Naive thymus-derived CD4-positive, alpha-beta T cell (primary cell): Measurements from ENCODE around the gene CTSA. TPM values are rescaled to one million over a fixed set of nuclear protein-coding genes. Genes with fewer than 3 reads are reported as not detected.
A peak's percentile ranks its signal among the peaks of the same experiment; 100 is the strongest.

Experiments
- ATAC-seq: fragments of 150-1000 bp; cut with Tn5 transposase; 2 replicates; pipeline ENCODE4 v1.10.0; 2021; ENCODE audit warnings: mild to moderate bottlenecking, moderate library complexity
- CTCF ChIA-PET: fragments of 350-600 bp; sonication (Branson Sonifier 250); formaldehyde crosslinking; loops from one replicate; lab custom pipeline; 2021; ENCODE audit warnings: antibody characterized with exemption; lab: Charles Lee
- POLR2A ChIA-PET: fragments of 350-600 bp; sonication (Branson Sonifier 250); formaldehyde crosslinking; loops from one replicate; lab custom pipeline; 2021; ENCODE audit warnings: antibody characterized with exemption, inconsistent platforms; lab: Charles Lee
- DNase-seq, 9 donors: peaks; one replicate each; pipeline versions ENCODE4 v3.0.0 to v3.0.0-alpha.2; 2020 to 2022; ENCODE audit warnings: mixed read lengths in 1 of 9
- H3K27ac ChIP-seq: one replicate; pipeline ENCODE4 v1.7.0; 2013; ENCODE audit warnings: mild to moderate bottlenecking, low read depth, low read length, moderate library complexity
- H3K27me3 ChIP-seq, 2 donors: one replicate each; pipeline ENCODE4 v1.7.0; 2013; ENCODE audit warnings: low read length in 2 of 2, mild to moderate bottlenecking in 2 of 2, moderate library complexity in 2 of 2; ENCODE audit not compliant: control insufficient read depth in 2 of 2, insufficient read depth in 2 of 2
- H3K36me3 ChIP-seq, 3 experiments: 1 replicate in 2 of 3; 2 replicates in 1 of 3; pipeline ENCODE4 v1.7.0; 2013; ENCODE audit warnings: low read length in 3 of 3, mild to moderate bottlenecking in 3 of 3, moderate library complexity in 1 of 3; ENCODE audit not compliant: insufficient read depth in 3 of 3, control insufficient read depth in 2 of 3
- H3K4me1 ChIP-seq, 2 donors: one replicate each; pipeline ENCODE4 v1.7.0; 2013; ENCODE audit warnings: low read length in 2 of 2, mild to moderate bottlenecking in 2 of 2, moderate library complexity in 1 of 2; ENCODE audit not compliant: control insufficient read depth in 2 of 2, insufficient read depth in 2 of 2
- H3K4me3 ChIP-seq: 2 replicates; pipeline ENCODE4 v1.7.0; 2013; ENCODE audit warnings: mild to moderate bottlenecking, low read length
- H3K9me3 ChIP-seq, 3 experiments: 1 replicate in 2 of 3; 2 replicates in 1 of 3; pipeline ENCODE4 v1.7.0; 2013; ENCODE audit warnings: low read length in 3 of 3; ENCODE audit not compliant: control insufficient read depth in 2 of 3
- H3K27ac Mint-ChIP-seq, 9 donors: one replicate each; pipeline ENCODE4 v1.8.0; 2020 to 2022; ENCODE audit warnings: mixed read lengths in 9 of 9, mild to moderate bottlenecking in 8 of 9, moderate library complexity in 5 of 9, inconsistent platforms in 2 of 9
- H3K27me3 Mint-ChIP-seq, 5 donors: one replicate each; pipeline ENCODE4 v1.8.0; 2021 to 2022; ENCODE audit warnings: mixed read lengths in 5 of 5, mild to moderate bottlenecking in 1 of 5
- H3K36me3 Mint-ChIP-seq, 5 donors: one replicate each; pipeline ENCODE4 v1.8.0; 2020 to 2022; ENCODE audit warnings: mixed read lengths in 5 of 5, mild to moderate bottlenecking in 3 of 5, inconsistent platforms in 1 of 5
- H3K4me1 Mint-ChIP-seq, 7 donors: one replicate each; pipeline ENCODE4 v1.8.0; 2020 to 2022; ENCODE audit warnings: mixed read lengths in 7 of 7, mild to moderate bottlenecking in 3 of 7, inconsistent platforms in 1 of 7
- H3K4me3 Mint-ChIP-seq, 10 donors: one replicate each; pipeline ENCODE4 v1.8.0; 2020 to 2022; ENCODE audit warnings: mild to moderate bottlenecking in 10 of 10, mixed read lengths in 10 of 10, moderate library complexity in 6 of 10, inconsistent platforms in 2 of 10
- H3K9me3 Mint-ChIP-seq, 11 donors: one replicate each; pipeline ENCODE4 v1.8.0; 2020 to 2022; ENCODE audit warnings: mixed read lengths in 11 of 11, mild to moderate bottlenecking in 4 of 11, inconsistent platforms in 1 of 11, moderate library complexity in 1 of 11
- intact Hi-C, 2 donors: fragments of 100-400 bp; cut with micrococcal nuclease; formaldehyde crosslinking; loops; one replicate each; pipeline ENCODE4 v1.15.1; 2023
- polyA plus RNA-seq, 2 donors: library from polyadenylated mRNA; unstranded; fragments of 300-500 nt; fragmentation: Illumina TruSeq; gene quantifications; one replicate each; pipeline ENCODE4 v1.2.3, GENCODE V29; 2021
- total RNA-seq, 6 experiments: library from RNA in 5 of 6; stranded (reverse) in 5 of 6; gene quantifications; 1 replicate in 5 of 6; 2 replicates in 1 of 6; pipeline ENCODE4 v1.2.3 and lab custom pipeline; 2021 to 2026

CTSA gene
- total and polyA plus RNA-seq, 7 experiments from 2014 or later: 59.6 to 151 (median 65.1) TPM

GRCh38 chr20:45853484-45853883 lies 37.7 kb upstream of the CTSA start:
- Mint-ChIP-seq H3K4me1 (peaks cover 15 to 58% (median 47%) of the 10 kb centered on the region in 7 donors), H3K27me3 (no peaks in the 10 kb centered on the region), H3K36me3 (peaks cover 5 to 36% (median 15%) of the 10 kb centered on the region in 5 donors), H3K9me3 (peaks cover 0 to 3% (median 0%) of the 10 kb centered on the region in 11 donors), H3K27ac (no peak overlapping the region), H3K4me3 (peak overlapping the region in 5 of 10 donors; percentile 25 to 51 (median 29))
- ATAC-seq (no peak), DNase-seq (no peak)
- Histone ChIP-seq H3K27me3 (no peaks in the 10 kb centered on the region), H3K36me3 (peaks cover 0 to 53% (median 9%) of the 10 kb centered on the region in 3 experiments), H3K9me3 (no peaks in the 10 kb centered on the region), H3K27ac (no peak overlapping the region), H3K4me3 (no peak overlapping the region), H3K4me1 (peaks cover 16 to 26% of the 10 kb centered on the region in 2 donors)
- POLR2A ChIA-PET: no interaction called here
- intact Hi-C loops: loop anchor here in 1 of 2 donors (10.0 kb wide), 1 partner anchor 439 kb away; the partner anchor contains the start of gene PIGT
- CTCF ChIA-PET: interaction anchor here (0.5 kb wide), 1 partner anchor 495 kb away, joined by 3 read pairs; no protein-coding TSS in a partner anchor

DNA sequence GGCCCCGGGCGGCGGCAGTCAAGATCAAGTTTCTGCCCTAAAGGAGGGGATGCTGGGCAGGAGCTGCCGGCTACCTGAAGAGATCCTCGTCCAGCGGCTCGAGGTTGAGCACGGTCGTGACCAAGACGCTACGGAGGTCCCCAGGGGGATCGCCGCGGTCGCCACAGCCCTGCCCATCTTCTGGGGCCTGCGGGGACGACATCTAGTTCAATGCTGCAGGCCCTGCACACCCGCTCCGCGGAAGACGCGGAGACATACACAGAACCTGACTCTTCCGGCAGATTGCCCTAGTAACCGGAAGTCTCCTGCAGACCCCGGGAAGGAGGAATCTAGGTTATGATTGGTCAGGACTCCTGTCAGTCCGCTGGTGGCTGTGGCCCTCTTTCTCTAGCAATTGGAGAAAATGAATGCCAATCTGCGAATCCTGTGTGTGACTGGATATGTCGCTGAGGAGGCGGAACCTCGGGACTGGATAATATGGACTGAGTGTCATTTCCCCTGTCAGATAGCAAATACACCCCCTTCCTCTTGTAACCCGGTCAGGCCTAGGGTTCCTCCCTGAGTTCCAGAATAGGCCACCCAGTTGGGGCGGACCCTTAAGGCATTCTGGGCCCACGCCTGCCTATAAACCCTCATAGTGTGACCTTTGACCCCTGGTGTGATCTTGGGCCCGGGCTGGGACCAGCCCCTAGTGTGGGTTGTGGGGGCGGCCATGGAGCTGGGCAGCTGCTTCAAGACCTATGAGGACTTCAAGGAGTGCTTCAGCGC lies 33.8 kb upstream of the CTSA start, which contains the start of the genes ACOT8 and ZSWIM3:
Gene ACOT8, minus strand, starts transcription at position 279 of the 768 bp plus-strand sequence. Its CDS starts 77 bp downstream, at position 202.
Gene ZSWIM3, plus strand, starts transcription at position 501 of the 768 bp plus-strand sequence. Its CDS starts 212 bp downstream, at position 713.
- Mint-ChIP-seq H3K9me3 (peaks cover 0 to 3% (median 0%) of the 10 kb centered on the region in 11 donors), H3K27ac (peak within 1 kb of the TSS; percentile 96 to 99 (median 98)), H3K36me3 (peaks cover 0 to 23% (median 16%) of the 10 kb centered on the region in 5 donors), H3K4me1 (peaks cover 23 to 76% (median 63%) of the 10 kb centered on the region in 7 donors), H3K27me3 (no peaks in the 10 kb centered on the region), H3K4me3 (peak within 1 kb of the TSS; percentile 95 to 98 (median 96))
- H3K27ac ChIP-seq: peak within 1 kb of the TSS; percentile 95
- ChIA-PET CTCF (no interaction called here), POLR2A (interaction anchor here (0.5 to 5.3 kb wide), 12 partner anchors 10 to 114 kb away, joined by 3 to 64 read pairs (median 5); partner anchors contain the start of genes CTSA, DNTTIP1, NEURL2 and PCIF1)
- intact Hi-C loops: loop anchor here (1.0 to 10.0 kb wide), 15 partner anchors 23 to 970 kb away; partner anchors contain the start of genes CTSA (in 2 of the 2), DNTTIP1 (in 2 of the 2), NEURL2 (in 2 of the 2) and UBE2C (in 2 of the 2)
- H3K27me3 ChIP-seq: no peaks in the 10 kb centered on the region
- H3K9me3 ChIP-seq: no peaks in the 10 kb centered on the region
- peaks cover 0 to 24% (median 9%) of the 10 kb centered on the region in 3 experiments for H3K36me3 ChIP-seq
- peaks cover 16 to 26% of the 10 kb centered on the region in 2 donors for H3K4me1 ChIP-seq
- peak within 1 kb of the TSS; percentile 94 for H3K4me3 ChIP-seq
- DNase-seq (peak; percentile 62 to 100 (median 97)), ATAC-seq (peak; percentile 99)

GRCh38 chr20:45857882-45858216 lies 33.3 kb upstream of the CTSA start:
- Mint-ChIP-seq H3K36me3 (peaks cover 0 to 20% (median 16%) of the 10 kb centered on the region in 5 donors), H3K27me3 (no peaks in the 10 kb centered on the region), H3K4me1 (peaks cover 23 to 74% (median 61%) of the 10 kb centered on the region in 7 donors), H3K27ac (peak overlapping the region; percentile 96 to 99 (median 98)), H3K9me3 (peaks cover 0 to 3% (median 0%) of the 10 kb centered on the region in 11 donors), H3K4me3 (peak overlapping the region; percentile 95 to 98 (median 96))
- peaks cover 0 to 21% (median 9%) of the 10 kb centered on the region in 3 experiments for H3K36me3 ChIP-seq
- ATAC-seq: peak; percentile 10
- CTCF ChIA-PET: no interaction called here
- no peaks in the 10 kb centered on the region for H3K9me3 ChIP-seq
- POLR2A ChIA-PET: interaction anchor here (0.5 to 5.3 kb wide), 10 partner anchors 9 to 114 kb away, joined by 3 to 64 read pairs (median 8); partner anchors contain the start of genes CTSA, DNTTIP1, NEURL2 and PCIF1
- H3K27ac ChIP-seq: peak overlapping the region; percentile 95
- intact Hi-C loops: loop anchor here (1.0 to 10.0 kb wide), 15 partner anchors 23 to 971 kb away; partner anchors contain the start of genes CTSA (in 2 of the 2), DNTTIP1 (in 2 of the 2), NEURL2 (in 2 of the 2) and UBE2C (in 2 of the 2)
- no peak for DNase-seq
- H3K4me3 ChIP-seq: peak overlapping the region; percentile 94
- peaks cover 16 to 26% of the 10 kb centered on the region in 2 donors for H3K4me1 ChIP-seq
- no peaks in the 10 kb centered on the region for H3K27me3 ChIP-seq

DNA sequence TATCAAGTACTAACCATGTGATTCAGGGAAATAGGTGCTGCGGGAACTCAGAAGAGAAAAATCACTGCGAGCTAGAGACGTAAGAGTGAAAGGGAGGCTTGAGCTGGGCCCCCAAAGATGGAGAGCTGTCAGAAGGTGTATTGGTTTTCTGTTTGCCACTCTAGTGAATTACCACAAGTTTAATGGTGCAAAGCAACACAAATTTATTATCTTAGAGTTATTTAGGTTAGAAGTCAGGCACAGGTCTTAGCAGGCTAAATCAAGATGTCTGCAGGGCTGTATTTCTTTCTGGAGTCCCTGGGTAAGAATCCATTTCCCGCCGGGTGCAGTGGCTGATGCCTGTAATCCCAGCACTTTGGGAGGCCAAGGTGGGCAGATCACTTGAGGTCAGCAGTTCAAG lies 31.2 kb upstream of the CTSA start:
- Histone ChIP-seq H3K27ac (no peak overlapping the region), H3K9me3 (no peaks in the 10 kb centered on the region), H3K4me3 (no peak overlapping the region), H3K27me3 (no peaks in the 10 kb centered on the region), H3K36me3 (peaks cover 0 to 5% (median 0%) of the 10 kb centered on the region in 3 experiments), H3K4me1 (peaks cover 16 to 20% of the 10 kb centered on the region in 2 donors)
- ATAC-seq (no peak), DNase-seq (no peak)
- Mint-ChIP-seq H3K36me3 (peaks cover 0 to 19% (median 11%) of the 10 kb centered on the region in 5 donors), H3K27me3 (no peaks in the 10 kb centered on the region), H3K4me3 (peak overlapping the region in 1 of 10 donors; percentile 56), H3K27ac (no peak overlapping the region), H3K9me3 (peaks cover 0 to 3% (median 0%) of the 10 kb centered on the region in 11 donors), H3K4me1 (peaks cover 16 to 56% (median 54%) of the 10 kb centered on the region in 7 donors)
- intact Hi-C loops: loop anchor here in 1 of 2 donors (5.0 to 10.0 kb wide), 2 partner anchors 445 to 973 kb away; partner anchors contain the start of genes PIGT and YWHAB
- ChIA-PET POLR2A (interaction anchor here (5.3 kb wide), 1 partner anchor 23 kb away, joined by 64 read pairs; the partner anchor contains the start of gene ZSWIM1), CTCF (no interaction called here)

- H3K4me3 Mint-ChIP-seq: no peak overlapping the region
Observed at GRCh38 chr20:45860560-45861220, 30.4 kb upstream of the CTSA start.

More at GRCh38 chr20:45860560-45861220, 30.4 kb upstream of the CTSA start:
- intact Hi-C loops: no loop called here
- Histone ChIP-seq H3K27ac (no peak overlapping the region), H3K36me3 (peaks cover 0 to 5% (median 0%) of the 10 kb centered on the region in 3 experiments), H3K4me1 (peaks cover 14 to 15% of the 10 kb centered on the region in 2 donors), H3K9me3 (no peaks in the 10 kb centered on the region), H3K4me3 (no peak overlapping the region), H3K27me3 (no peaks in the 10 kb centered on the region)
- CTCF ChIA-PET: no interaction called here
- Mint-ChIP-seq H3K9me3 (peaks cover 0 to 3% (median 0%) of the 10 kb centered on the region in 11 donors), H3K27me3 (no peaks in the 10 kb centered on the region), H3K4me1 (peaks cover 16 to 50% (median 47%) of the 10 kb centered on the region in 7 donors), H3K36me3 (peaks cover 0 to 19% (median 11%) of the 10 kb centered on the region in 5 donors), H3K27ac (peak overlapping the region in 1 of 9 donors; percentile 32)
- ATAC-seq (no peak), DNase-seq (no peak)
- POLR2A ChIA-PET: interaction anchor here (1.1 to 5.3 kb wide), 2 partner anchors 22 to 75 kb away, joined by 4 to 64 read pairs; partner anchors contain the start of gene ZSWIM1
